Heart left ventricle (tissue), 13 donors: Measurements from ENCODE around the gene OCSTAMP.

Experiments used
- POLR2A ChIP-seq, 2 donors: fragments of 450-650 bp; IDR thresholded peaks; one replicate each; pipeline ENCODE4 v1.6.1; 2017; ENCODE audit warnings: antibody characterized with exemption in 2 of 2, mild to moderate bottlenecking in 2 of 2, moderate library complexity in 2 of 2
- TF ChIP-seq, protein P1 (sequence below), 12 donors: fragments of 200-600 bp; sonication (generic) in 4 of 12; IDR thresholded peaks; one replicate each; pipeline versions ENCODE4 v1.5.0 to v1.8.0; 2018 to 2022; ENCODE audit warnings: antibody characterized with exemption in 12 of 12, mild to moderate bottlenecking in 5 of 12
- donor health status: ischemic (EF 13 %, LVEDD 7.1; RV severe dilation, severe dysfunction).
- donor health status: DM: no; HTN: yes; CAD: no.
- donor health status: DM: no; HTN: no; CAD: no.
- donor health status: ischemic (EF 25% LVEDD 6.9; RV normal size, moderate dysfunction).
- donor health status: ischemic (EF 25% LVEDD 5.7; RV mildly dilated, moderate dysfunction).
- donor health status: ischemic (EF 35%, LVEDD 5.7; RV mildly dilated, moderate dysfunction).
- donor health status: nonischemic (EF 11% LVEDD 7.7; RV severe dilation, severe dysfunction).
- donor health status: DM: yes; HTN: yes; CAD: no.
- donor health status: PGD.
- donor health status: ischemic (EF 29% LVEDD 5.4; RV normal size, mild dysfunction).
- donor health status: nonischemic (EF 23%, LVEDD 6.1; RV moderate dilation, normal function).

- TF ChIP-seq, protein P1, sequence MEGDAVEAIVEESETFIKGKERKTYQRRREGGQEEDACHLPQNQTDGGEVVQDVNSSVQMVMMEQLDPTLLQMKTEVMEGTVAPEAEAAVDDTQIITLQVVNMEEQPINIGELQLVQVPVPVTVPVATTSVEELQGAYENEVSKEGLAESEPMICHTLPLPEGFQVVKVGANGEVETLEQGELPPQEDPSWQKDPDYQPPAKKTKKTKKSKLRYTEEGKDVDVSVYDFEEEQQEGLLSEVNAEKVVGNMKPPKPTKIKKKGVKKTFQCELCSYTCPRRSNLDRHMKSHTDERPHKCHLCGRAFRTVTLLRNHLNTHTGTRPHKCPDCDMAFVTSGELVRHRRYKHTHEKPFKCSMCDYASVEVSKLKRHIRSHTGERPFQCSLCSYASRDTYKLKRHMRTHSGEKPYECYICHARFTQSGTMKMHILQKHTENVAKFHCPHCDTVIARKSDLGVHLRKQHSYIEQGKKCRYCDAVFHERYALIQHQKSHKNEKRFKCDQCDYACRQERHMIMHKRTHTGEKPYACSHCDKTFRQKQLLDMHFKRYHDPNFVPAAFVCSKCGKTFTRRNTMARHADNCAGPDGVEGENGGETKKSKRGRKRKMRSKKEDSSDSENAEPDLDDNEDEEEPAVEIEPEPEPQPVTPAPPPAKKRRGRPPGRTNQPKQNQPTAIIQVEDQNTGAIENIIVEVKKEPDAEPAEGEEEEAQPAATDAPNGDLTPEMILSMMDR (IDR thresholded peaks at IDR 0.05): no peak
- no peak for TF ChIP-seq POLR2A (IDR thresholded peaks at IDR 0.05)
Measured at GRCh38 chr20:46582648-46583047, 32.2 kb upstream of the OCSTAMP start.
